Testis (tissue), 3 donors: ENCODE results near the gene NUSAP1. TPM values are rescaled to one million over a fixed set of nuclear protein-coding genes. Genes with fewer than 3 reads are reported as not detected.

Experiments used
- DNase-seq: peaks from one replicate; pipeline ENCODE4 v3.0.0-alpha.2; 2019
- H3K27ac ChIP-seq, 2 donors: fragments of 200-600 bp; sonication (generic); one replicate each; pipeline ENCODE4 v1.5.1; 2019
- H3K27me3 ChIP-seq: fragments of 200-600 bp; sonication (generic); one replicate; pipeline ENCODE4 v1.5.1; 2019
- H3K36me3 ChIP-seq: fragments of 200-600 bp; sonication (generic); one replicate; pipeline ENCODE4 v1.5.1; 2017; ENCODE audit warnings: low read depth; ENCODE audit errors: missing control alignments
- H3K4me1 ChIP-seq: fragments of 200-600 bp; sonication (generic); one replicate; pipeline ENCODE4 v1.5.1; 2019
- H3K4me3 ChIP-seq, 2 donors: fragments of 200-600 bp; sonication (generic); one replicate each; pipeline ENCODE4 v1.5.1; 2017 to 2019
- H3K9me3 ChIP-seq: fragments of 200-600 bp; sonication (generic); one replicate; pipeline ENCODE4 v1.5.1; 2017
- CTCF ChIP-seq, 3 experiments: fragments of 450-650 bp in 2 of 3; fragments of 200-600 bp in 1 of 3; sonication (generic) in 1 of 3; IDR thresholded peaks; one replicate each; pipeline ENCODE4 v1.5.1; 2016 to 2019; ENCODE audit warnings: antibody characterized with exemption in 3 of 3, mild to moderate bottlenecking in 2 of 3, moderate library complexity in 1 of 3
- POLR2A ChIP-seq: fragments of 450-650 bp; IDR thresholded peaks from one replicate; pipeline ENCODE4 v1.6.1; 2017; ENCODE audit warnings: antibody characterized with exemption, mild to moderate bottlenecking, moderate library complexity
- WGBS, 2 donors: methylation state at CpG; one replicate each; pipeline ENCODE4 v1.1.5; 2018; 5-methylcytosine and 5-hydroxymethylcytosine counted together
- intact Hi-C: fragments of 100-400 bp; cut with DNase I; formaldehyde crosslinking; loops from one replicate; pipeline ENCODE4 v1.15.1; 2023; ENCODE audit warnings: low total_unique reads
- polyA plus RNA-seq: library from polyadenylated mRNA; stranded (reverse); fragments of 350-450 nt; fragmentation: Illumina TruSeq; extraction: RNeasy Lipid Tissue Mini Kit (QIAGEN cat#74804); gene quantifications from one replicate; pipeline ENCODE4 v1.2.3, GENCODE V29; 2014; ENCODE audit warnings: low read depth, low replicate concordance; ENCODE audit not compliant: insufficient read depth
- total RNA-seq, 2 donors: library from RNA; depleted of rRNA; stranded (reverse); fragments of >200 nt; gene quantifications; one replicate each; pipeline ENCODE4 v1.2.3, GENCODE V29; 2016

Gene NUSAP1
- total and polyA plus RNA-seq, 3 donors from 2014 or later: 19.5 to 40.2 (median 20.2) TPM

GRCh38 chr15:41387646-41388045, 55.0 kb downstream of the NUSAP1 start:
- Histone ChIP-seq H3K27ac (no peak overlapping the region), H3K36me3 (no peaks in the 10 kb centered on the region), H3K4me3 (no peak overlapping the region), H3K4me1 (no peaks in the 10 kb centered on the region), H3K27me3 (no peaks in the 10 kb centered on the region), H3K9me3 (no peaks in the 10 kb centered on the region)
- DNase-seq: no peak
- 94 to 97% methylated on average over 6 of the region's 6 CpGs for WGBS, 2 donors
- intact Hi-C loops: no loop called here
- TF ChIP-seq POLR2A: no peak
- no peak for TF ChIP-seq CTCF (IDR thresholded peaks at IDR 0.05)

- no peaks in the 10 kb centered on the region for H3K9me3 ChIP-seq
- DNase-seq: no peak
- H3K36me3 ChIP-seq: no peaks in the 10 kb centered on the region
- intact Hi-C loops: no loop called here
- WGBS, 2 donors: 90 to 100% methylated on average over 2 of the region's 2 CpGs
- no peak overlapping the region for H3K4me3 ChIP-seq
- no peaks in the 10 kb centered on the region for H3K4me1 ChIP-seq
- no peak overlapping the region for H3K27ac ChIP-seq
- H3K27me3 ChIP-seq: no peaks in the 10 kb centered on the region
- no peak for TF ChIP-seq POLR2A
These were observed 60.0 kb downstream of the NUSAP1 start for GRCh38 chr15:41392659-41393058.

GRCh38 chr15:41394924-41395323, 62.2 kb downstream of the NUSAP1 start:
- intact Hi-C loops: no loop called here
- WGBS, 2 donors: 57 to 80% methylated on average over 4 of the region's 4 CpGs
- Histone ChIP-seq H3K36me3 (no peaks in the 10 kb centered on the region), H3K4me1 (no peaks in the 10 kb centered on the region), H3K9me3 (no peaks in the 10 kb centered on the region), H3K4me3 (no peak overlapping the region), H3K27ac (no peak overlapping the region), H3K27me3 (no peaks in the 10 kb centered on the region)
- TF ChIP-seq POLR2A (no peak), CTCF (IDR thresholded peaks at IDR 0.05) (no peak)
- no peak for DNase-seq

- H3K27me3 ChIP-seq: no peaks in the 10 kb centered on the region
- H3K4me1 ChIP-seq: no peaks in the 10 kb centered on the region
- 90 to 94% methylated on average over 3 of the region's 3 CpGs for WGBS, 2 donors
- H3K4me3 ChIP-seq: no peak overlapping the region
- no peak for DNase-seq
- H3K36me3 ChIP-seq: no peaks in the 10 kb centered on the region
- H3K9me3 ChIP-seq: no peaks in the 10 kb centered on the region
- intact Hi-C loops: no loop called here
- no peak overlapping the region for H3K27ac ChIP-seq
- TF ChIP-seq CTCF (IDR thresholded peaks at IDR 0.05): no peak
- TF ChIP-seq POLR2A: no peak
These were observed 63.4 kb downstream of the NUSAP1 start for GRCh38 chr15:41396111-41396510.

- peak overlapping the region; percentile 57 to 89 for H3K27ac ChIP-seq
- H3K4me1 ChIP-seq: peaks cover 4% of the 10 kb centered on the region
- no peaks in the 10 kb centered on the region for H3K27me3 ChIP-seq
- no peaks in the 10 kb centered on the region for H3K36me3 ChIP-seq
- TF ChIP-seq CTCF (IDR thresholded peaks at IDR 0.05): no peak
- no peak for TF ChIP-seq POLR2A
- 4 to 6% methylated on average over 9 of the region's 9 CpGs for WGBS, 2 donors
- H3K4me3 ChIP-seq: peak overlapping the region; percentile 84 to 91
- DNase-seq: no peak
- no peaks in the 10 kb centered on the region for H3K9me3 ChIP-seq
- intact Hi-C loops: no loop called here
These were observed 69.2 kb downstream of the NUSAP1 start for GRCh38 chr15:41401904-41402267.
